A549 treated with Hydrocortisone at 1 μM for 4 hours (cell line): Measurements from ENCODE around the gene NOB1. TPM values are rescaled to one million over a fixed set of nuclear protein-coding genes. Genes with fewer than 3 reads are reported as not detected.

Experiments
- total RNA-seq: library from RNA; stranded (reverse); fragments of 200-300 nt; extraction: Qiagen RNA extraction; gene quantifications from 5 replicates; pipeline ENCODE4 v1.2.3, GENCODE V29; 2022

Gene NOB1
- 102 to 121 TPM (median 110 TPM) in 5 replicates for total RNA-seq

DNA sequence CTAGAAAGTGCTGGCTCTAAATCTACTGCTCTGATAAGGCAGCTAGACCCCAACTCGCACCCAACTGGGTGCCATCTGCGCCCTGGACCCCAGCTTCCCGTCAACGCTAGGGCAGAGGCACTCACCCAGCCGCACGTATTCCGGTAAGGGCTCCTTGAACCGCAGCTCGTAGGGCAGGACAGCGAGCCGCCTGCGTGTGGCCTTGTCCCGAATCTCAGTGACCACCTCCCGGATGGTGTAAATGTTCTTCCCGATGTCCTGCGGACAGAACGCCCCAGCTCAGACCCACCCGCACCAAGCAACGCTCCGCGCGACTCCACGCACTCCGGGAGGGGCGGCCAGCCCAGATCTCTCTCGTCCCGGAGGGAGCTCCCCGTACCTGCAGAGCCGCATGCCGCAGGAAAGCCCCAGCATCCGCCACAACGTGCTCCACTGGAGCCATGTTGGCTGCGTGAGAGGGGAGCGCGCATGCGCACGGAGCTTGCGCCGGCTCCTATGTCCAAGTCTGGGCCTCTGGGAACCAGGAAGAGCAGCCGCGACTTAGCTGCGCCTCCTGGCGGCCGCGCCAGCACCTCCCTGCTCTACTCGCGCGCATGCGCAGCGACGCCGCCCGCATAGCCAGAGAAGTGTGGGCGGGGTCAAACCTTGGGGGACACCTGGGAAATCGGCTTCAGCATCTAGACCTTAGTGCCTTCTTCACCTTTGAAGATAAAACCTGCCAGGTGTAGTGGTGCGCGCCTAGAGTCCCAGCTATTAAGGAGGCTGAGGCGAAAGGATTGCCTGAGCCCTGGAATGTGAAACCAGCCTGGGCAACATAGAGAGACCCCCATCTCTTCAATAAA, at the start of gene NOB1:
NOB1 (minus strand) TSS at position 458 of the 842 bp plus-strand sequence; CDS start at position 442, 16 bp downstream.

DNA sequence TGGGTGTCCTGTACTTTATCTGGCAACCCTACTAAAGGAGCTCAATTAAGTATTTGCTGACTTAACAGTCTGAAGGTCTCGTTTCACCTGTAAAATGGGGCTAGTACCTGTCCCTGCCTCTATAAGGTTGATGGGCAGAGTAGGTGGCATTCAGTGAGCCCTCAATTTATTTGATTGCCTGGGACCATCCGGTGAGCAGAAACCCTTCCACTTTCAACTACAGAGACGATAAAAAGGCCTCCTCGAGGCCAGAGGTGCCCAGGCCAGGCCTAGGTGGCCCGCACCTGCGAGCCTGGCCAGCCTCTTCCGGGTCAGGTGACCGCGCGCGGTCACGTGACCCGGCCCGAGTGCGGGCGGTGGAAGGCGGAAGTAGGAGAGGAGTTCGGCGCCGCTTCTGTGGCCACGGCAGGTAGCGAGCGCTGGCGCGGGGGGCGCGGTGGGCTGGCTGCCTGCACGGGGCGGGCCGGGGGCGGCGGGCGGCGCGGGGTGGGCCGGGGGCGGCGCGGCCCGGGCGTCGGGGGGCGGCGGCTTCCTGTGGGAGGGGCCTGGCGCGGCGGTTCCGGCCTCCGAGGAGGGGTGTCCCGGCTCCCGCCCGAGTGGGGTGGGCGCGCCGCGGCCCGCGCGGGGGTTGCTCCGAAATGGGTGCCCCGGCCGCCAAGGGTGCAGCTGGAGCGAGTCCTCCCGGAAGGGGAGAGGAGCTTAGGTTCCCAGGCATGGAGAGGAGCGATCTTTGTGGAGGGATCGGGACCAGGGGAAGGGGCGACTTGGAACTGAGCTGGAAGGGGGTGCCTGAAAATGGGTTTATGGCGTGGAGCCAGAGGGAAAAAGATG, 7.5 kb upstream of the NOB1 start, which contains the start of gene WWP2:
WWP2 (plus strand) TSS at position 350 of the 831 bp plus-strand sequence. CDS start 24,679 bp downstream, outside the sequence.

DNA sequence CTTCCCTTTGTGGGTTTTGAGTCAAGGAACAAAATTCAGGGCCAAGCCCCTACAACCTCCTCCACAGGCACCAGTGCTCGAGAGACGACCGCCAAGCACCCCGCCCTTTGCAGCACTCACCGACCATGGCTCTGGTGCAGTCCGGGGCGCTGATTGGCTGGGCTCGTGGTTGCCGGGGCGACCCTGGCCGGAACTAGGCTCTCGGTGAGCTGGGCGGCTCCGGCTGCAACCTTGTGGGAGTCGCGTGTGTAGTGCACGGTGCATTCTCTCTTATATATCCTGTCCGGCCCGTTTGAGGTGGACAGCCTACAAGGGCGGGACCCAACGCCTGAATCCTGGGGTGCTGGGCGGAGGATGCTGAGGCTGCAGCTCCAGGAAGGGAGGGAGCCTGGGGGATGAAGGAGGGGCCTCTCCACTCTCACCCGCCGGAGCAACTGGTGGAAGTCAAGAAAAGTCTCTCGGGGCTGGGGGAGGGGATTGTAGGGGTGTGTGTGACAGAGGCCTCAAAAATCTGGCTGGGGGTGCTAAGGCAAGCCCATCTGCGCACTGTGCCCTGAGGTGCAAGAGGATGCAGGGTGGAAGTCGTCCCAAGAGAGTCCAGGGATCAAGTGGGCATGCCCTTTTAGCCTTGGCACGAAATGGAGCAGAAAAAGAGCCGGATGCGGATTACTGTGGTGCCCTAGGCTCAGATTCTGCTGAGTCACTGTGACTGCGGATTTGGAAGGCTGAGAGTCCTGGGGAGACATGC, 28.2 kb downstream of the NOB1 start, which contains the start of gene NQO1:
NQO1 (minus strand) TSS at position 248 of the 748 bp plus-strand sequence; CDS start at position 127, 121 bp downstream.

Other genes starting within 250 kb of the NOB1 start
- gene NFAT5, start 189.0 kb downstream of the NOB1 start, total RNA-seq: 3.2 to 7.7 TPM (median 5.4 TPM) in 5 replicates
- 2,292 to 2,538 TPM (median 2,443 TPM) in 5 replicates for gene NQO1, start 28.4 kb downstream of the NOB1 start, total RNA-seq
- gene WWP2, start 7.4 kb upstream of the NOB1 start, total RNA-seq: 21.5 to 25.7 TPM (median 22.7 TPM) in 5 replicates
- 0.05 to 0.13 TPM (median 0.10 TPM) in 4 of 5 replicates, not detected in the other for gene CLEC18A, start 196.4 kb upstream of the NOB1 start, total RNA-seq